ENCODE results near the gene MAP7.

Gene MAP7

DNA sequence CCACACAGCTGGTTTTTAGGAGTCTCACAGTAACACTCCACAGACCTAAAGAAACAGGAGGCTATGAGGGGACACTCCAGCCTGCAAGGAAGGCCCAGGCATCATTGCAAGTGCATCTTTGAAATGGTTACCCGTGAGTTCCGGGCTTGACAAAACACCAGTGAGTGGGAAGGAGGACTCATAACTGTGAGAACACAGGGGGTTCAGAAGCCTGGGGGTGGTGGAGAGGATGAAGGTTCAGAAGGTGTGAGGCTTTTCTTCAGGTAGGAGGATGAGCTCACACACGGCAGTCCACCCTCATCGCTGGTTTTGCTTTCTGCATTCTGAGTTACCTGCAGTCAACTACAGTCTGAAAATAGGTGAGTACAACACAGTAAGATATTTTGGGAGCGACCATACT, 39.9 kb downstream of the MAP7 start:
- Histone ChIP-seq H3K4me3 (ENCODE audit: low read length) (no peak overlapping the region), H4K20me1 (ENCODE audit: control insufficient read depth, insufficient read depth, low read depth, low read length) (no peaks in the 10 kb centered on the region), H3K9me3 (ENCODE audit: control insufficient read depth, insufficient read depth, low read length) (no peaks in the 10 kb centered on the region), H3K4me2 (ENCODE audit: low read length) (no peak overlapping the region), H3K4me1 (ENCODE audit: control insufficient read depth, low read length) (no peaks in the 10 kb centered on the region), H3F3A (ENCODE audit: control insufficient read depth, insufficient read depth) (no peaks in the 10 kb centered on the region), H3K27me3 (ENCODE audit: control insufficient read depth, low read length) (no peaks in the 10 kb centered on the region), H3K9me2 (replicated peaks; ENCODE audit: control insufficient read depth, low read length) (no peaks in the 10 kb centered on the region), H3K79me2 (ENCODE audit: control insufficient read depth, low read length) (no peaks in the 10 kb centered on the region), H3K36me3 (ENCODE audit: control insufficient read depth, low read length) (no peaks in the 10 kb centered on the region), H3K27ac (ENCODE audit: low read depth, low read length) (no peak overlapping the region)
- TF ChIP-seq EZH2phosphoT487 (IDR thresholded peaks at IDR 0.05; ENCODE audit: borderline replicate concordance, low read length) = no peak
- TF ChIP-seq, protein P1, sequence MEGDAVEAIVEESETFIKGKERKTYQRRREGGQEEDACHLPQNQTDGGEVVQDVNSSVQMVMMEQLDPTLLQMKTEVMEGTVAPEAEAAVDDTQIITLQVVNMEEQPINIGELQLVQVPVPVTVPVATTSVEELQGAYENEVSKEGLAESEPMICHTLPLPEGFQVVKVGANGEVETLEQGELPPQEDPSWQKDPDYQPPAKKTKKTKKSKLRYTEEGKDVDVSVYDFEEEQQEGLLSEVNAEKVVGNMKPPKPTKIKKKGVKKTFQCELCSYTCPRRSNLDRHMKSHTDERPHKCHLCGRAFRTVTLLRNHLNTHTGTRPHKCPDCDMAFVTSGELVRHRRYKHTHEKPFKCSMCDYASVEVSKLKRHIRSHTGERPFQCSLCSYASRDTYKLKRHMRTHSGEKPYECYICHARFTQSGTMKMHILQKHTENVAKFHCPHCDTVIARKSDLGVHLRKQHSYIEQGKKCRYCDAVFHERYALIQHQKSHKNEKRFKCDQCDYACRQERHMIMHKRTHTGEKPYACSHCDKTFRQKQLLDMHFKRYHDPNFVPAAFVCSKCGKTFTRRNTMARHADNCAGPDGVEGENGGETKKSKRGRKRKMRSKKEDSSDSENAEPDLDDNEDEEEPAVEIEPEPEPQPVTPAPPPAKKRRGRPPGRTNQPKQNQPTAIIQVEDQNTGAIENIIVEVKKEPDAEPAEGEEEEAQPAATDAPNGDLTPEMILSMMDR (IDR thresholded peaks at IDR 0.05; ENCODE audit: low read depth, low read length, poor library complexity, severe bottlenecking) = no peak

DNA sequence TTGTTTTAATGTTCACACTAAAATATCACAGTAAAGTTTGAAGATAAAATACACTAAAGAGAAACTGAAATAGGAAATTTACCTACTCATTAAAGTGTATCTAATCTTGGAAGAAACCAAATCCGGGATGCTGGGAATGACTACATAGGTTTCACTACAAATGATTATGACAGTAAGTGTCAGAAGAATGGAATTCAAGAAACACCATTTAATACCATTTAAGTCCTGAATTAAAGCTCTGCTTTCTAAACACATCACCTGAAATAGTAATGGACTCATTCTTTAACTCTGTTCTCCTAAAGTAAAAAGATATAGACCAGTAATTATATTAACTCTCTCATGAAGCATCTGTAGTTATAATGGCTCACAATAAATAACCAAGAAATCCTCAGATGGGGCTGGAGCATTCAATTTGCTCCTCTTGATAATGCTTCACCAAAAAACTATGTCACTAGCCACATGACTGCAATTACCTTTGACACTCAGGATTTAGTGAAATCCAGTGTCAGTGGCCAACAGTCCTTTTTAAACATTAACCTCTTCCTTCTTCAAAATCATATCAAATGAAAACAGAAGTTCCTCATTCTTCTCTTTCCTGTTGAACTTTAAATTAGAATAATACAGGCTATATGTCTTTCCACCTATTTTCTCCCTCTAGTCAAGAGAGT, 41.4 kb downstream of the MAP7 start:
- Histone ChIP-seq H3K4me2 (ENCODE audit: low read length) (no peak overlapping the region), H3K36me3 (ENCODE audit: control insufficient read depth, low read length) (no peaks in the 10 kb centered on the region), H3K79me2 (ENCODE audit: control insufficient read depth, low read length) (no peaks in the 10 kb centered on the region), H3K9me2 (replicated peaks; ENCODE audit: control insufficient read depth, low read length) (no peaks in the 10 kb centered on the region), H3K27ac (ENCODE audit: low read depth, low read length) (no peak overlapping the region), H3K4me1 (ENCODE audit: control insufficient read depth, low read length) (no peaks in the 10 kb centered on the region), H4K20me1 (ENCODE audit: control insufficient read depth, insufficient read depth, low read depth, low read length) (no peaks in the 10 kb centered on the region), H3F3A (ENCODE audit: control insufficient read depth, insufficient read depth) (no peaks in the 10 kb centered on the region), H3K9me3 (ENCODE audit: control insufficient read depth, insufficient read depth, low read length) (no peaks in the 10 kb centered on the region), H3K27me3 (ENCODE audit: control insufficient read depth, low read length) (no peaks in the 10 kb centered on the region), H3K4me3 (ENCODE audit: low read length) (no peak overlapping the region)
- no peak for TF ChIP-seq EZH2phosphoT487 (IDR thresholded peaks at IDR 0.05; ENCODE audit: borderline replicate concordance, low read length)
- TF ChIP-seq, protein P1 (IDR thresholded peaks at IDR 0.05; ENCODE audit: low read depth, low read length, poor library complexity, severe bottlenecking) = no peak

DNA sequence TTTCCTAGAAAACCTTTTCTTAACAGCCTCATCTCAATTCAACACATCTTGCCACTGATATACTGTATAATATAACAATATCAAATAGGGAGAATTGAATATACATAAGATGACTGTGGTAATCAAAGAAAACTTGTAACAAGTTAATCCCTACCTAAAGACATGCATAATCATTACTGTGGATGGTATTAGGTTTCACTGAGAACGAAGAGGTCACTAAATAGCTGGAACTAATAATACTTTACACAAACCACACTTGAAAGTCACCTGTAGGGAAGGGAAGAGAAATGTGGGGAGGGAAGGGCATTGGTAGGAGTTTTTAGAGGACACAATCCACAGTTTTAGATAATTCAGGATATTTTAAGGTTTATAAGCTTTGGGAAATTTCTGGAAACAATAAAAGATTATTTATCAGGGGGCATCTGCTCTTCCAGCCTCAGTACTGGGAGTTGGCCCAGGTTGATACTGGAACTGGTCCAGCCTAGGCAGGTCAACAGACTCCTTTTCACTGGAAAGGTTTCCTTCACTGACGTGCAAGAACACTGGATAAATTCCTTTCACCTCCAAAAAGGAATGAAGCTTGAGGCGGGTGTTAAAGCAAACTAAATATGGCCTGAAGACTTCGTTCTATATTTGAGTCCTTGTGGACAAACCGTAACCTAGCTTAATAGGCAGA, 44.0 kb downstream of the MAP7 start:
- Histone ChIP-seq H3K4me2 (ENCODE audit: low read length) (no peak overlapping the region), H3K79me2 (ENCODE audit: control insufficient read depth, low read length) (no peaks in the 10 kb centered on the region), H3K27ac (ENCODE audit: low read depth, low read length) (no peak overlapping the region), H3K9me3 (ENCODE audit: control insufficient read depth, insufficient read depth, low read length) (no peaks in the 10 kb centered on the region), H4K20me1 (ENCODE audit: control insufficient read depth, insufficient read depth, low read depth, low read length) (no peaks in the 10 kb centered on the region), H3K4me3 (ENCODE audit: low read length) (no peak overlapping the region), H3F3A (ENCODE audit: control insufficient read depth, insufficient read depth) (no peaks in the 10 kb centered on the region), H3K9me2 (replicated peaks; ENCODE audit: control insufficient read depth, low read length) (no peaks in the 10 kb centered on the region), H3K27me3 (ENCODE audit: control insufficient read depth, low read length) (no peaks in the 10 kb centered on the region), H3K4me1 (ENCODE audit: control insufficient read depth, low read length) (no peaks in the 10 kb centered on the region), H3K36me3 (ENCODE audit: control insufficient read depth, low read length) (no peaks in the 10 kb centered on the region)
- TF ChIP-seq, protein P1 (IDR thresholded peaks at IDR 0.05; ENCODE audit: low read depth, low read length, poor library complexity, severe bottlenecking) = no peak
- no peak for TF ChIP-seq EZH2phosphoT487 (IDR thresholded peaks at IDR 0.05; ENCODE audit: borderline replicate concordance, low read length)

Measured in DOHH2 (cell line).